NCI-H2107 (cell line): Measurements from ENCODE around the gene RSU1.

Source experiments
- DNase-seq: peaks from one replicate; lab custom pipeline; 2025; lab: John Stamatoyannopoulos, UW

The RSU1 gene

DNA sequence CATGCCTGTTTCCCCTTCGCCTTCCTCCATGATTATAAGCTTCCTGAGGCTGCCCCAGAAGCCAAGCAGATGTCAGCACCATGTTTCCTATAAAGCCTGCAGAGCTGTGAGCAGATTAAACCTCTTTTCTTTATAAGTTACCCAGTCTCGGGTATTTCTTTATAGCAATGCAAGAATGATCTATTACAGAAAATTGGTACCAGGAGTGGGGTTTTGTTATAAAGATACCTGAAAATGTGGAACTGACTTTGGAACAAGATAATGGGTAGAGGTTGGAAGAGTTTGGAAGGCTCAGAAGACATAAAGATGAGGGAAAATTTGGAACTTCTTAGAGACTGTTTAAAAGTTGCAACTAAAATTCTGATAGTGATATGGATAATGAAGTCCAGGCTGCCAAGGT lies 4.8 kb upstream of the RSU1 start:
- DNase-seq: no peak

DNA sequence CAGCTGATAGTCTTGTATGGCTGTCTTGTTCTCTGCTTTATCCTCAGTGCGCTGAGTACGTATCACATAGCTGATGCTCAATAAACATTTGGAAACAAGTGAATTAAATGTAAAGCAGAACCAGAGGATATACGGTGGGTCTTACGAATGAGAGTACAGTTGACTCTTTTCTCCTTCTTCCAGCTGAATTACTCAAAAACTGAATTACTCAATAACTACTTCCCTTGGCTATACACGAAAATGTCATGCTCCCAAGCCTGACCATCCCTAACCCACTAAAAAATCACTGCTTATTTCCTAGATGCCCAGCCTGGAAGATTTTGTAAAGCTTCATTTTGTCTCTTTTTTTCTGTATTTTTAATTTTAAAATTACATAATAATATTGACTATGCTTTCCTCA lies 3.2 kb upstream of the RSU1 start:
- DNase-seq: no peak

DNA sequence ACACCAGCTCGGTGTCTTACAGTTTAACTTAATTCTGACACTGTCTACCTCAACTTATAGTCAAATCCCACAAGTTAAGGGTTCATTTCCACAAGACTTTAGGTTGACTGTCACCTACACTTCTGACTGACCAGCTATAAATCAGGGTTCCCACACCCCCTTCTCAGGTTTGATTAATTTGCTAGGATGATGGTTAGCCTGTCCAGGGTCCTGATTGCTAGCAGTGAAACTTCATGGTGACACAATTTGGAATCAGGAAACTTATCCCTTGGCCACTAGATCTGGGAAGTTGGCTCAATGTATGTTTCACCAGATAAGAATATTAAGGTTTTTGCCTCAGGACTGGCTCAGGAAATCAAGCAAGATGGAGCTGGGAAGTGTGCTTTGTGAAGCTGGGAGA lies 2.8 kb upstream of the RSU1 start:
- DNase-seq: no peak

DNA sequence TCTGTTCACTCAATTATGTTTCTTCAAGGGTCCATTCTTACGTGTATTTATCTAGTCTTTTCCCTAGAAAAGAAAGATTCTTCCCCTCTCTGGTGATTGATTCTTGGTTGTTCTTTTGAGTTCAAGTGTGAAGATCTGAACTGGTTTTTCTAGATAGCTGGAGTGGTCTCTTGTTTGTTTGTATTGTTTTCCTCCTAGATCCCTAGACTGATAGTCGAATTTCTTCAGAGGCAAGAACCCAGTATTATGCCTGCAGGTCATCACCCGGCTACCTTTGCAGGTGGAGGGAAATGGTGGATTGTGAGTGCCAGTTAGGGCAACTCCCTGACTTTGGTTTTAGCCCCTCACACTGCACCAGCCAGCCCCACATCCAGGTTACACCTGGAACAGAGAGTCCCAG lies 2.2 kb upstream of the RSU1 start:
- no peak for DNase-seq

DNA sequence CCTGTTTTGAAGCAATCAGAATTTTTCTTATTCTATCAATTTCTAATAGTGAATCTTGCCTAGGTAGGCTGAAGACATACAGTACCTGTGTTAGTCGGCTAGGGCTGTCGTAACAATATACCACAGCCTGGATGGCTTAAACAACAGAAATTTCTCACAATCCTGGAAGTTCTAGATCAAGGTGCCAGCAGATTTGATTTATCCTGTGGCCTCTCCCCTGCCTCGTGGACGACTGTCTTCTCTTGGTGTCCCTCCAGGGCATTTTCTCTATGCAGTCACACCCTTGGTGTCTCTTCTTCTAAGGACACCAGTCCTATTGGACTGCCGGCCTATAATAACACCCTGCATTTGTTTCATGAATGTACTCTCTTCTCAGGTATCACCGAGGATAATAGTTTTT lies 1.8 kb upstream of the RSU1 start:
- no peak for DNase-seq

DNA sequence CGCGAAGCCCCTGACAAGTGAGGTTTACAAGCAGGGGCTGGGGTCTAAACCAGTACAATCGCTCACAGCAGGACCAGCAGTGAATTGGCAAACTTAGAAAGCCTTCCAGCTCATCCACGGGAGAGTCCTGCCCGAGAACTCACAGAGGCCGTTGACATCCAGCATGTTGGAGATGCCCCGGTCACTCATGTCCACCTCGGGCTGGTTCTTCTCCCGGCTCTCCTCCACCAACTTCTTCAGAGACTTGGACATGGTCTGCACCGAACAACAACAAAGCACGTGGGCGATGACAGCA lies 447 bp downstream of the RSU1 start:
- no peak for DNase-seq

DNA sequence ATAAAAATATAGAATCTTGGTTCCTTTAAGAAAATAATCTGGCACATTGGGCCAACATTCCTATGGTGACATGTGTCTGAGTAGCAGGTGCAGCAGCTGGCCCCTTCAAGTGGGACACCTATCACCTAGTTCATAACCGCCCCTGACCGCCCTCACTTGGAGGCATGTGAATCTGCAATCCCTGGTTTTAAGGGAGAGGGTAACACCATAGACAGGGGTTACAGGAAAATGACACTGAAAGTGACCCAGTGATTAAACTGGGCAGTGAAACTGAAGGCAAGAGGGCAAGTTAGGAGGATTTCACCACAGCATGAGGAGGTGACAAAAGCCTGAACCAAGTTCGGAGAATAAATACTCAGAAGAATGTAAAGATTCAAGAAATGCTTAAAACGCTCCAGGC lies 1.1 kb downstream of the RSU1 start:
- no peak for DNase-seq

DNA sequence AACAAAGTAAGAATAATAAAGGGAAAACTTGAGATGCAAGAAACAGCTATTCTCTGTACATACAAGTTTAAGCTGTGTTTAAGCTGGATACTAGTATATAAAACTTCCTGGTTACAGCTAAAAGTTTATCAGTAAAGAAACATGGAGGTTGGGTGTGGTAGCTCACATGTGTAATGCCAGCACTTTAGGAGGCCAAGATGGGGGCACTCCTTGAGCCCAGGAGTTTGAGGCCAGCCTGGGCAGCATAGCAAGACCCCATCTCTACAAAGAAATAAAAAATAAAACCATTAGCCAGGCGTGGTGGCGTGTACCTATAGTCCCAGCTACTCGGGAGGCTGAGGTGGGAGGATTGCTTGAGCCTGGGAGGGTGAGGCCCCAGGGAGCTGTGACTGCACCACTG lies 3.2 kb downstream of the RSU1 start:
- no peak for DNase-seq

DNA sequence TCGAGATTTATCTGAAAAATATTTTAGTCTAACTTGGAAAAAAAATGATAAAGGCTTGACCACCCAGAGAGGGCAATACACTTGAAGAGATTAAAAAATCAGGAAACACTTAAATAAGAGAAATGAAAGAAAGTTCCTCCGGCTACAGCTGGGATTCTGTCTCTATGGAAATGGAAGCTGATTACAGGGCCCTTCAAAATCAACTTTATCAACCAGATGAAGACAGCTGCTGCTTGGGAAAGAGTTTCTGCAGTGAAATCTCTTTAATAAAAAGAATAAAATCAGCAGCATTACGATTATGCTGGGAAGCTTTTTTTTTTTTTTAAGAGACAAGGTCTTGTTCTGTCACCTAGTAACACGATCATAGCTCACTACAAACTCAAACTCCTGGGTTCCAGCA lies 4.5 kb downstream of the RSU1 start:
- DNase-seq: no peak

DNA sequence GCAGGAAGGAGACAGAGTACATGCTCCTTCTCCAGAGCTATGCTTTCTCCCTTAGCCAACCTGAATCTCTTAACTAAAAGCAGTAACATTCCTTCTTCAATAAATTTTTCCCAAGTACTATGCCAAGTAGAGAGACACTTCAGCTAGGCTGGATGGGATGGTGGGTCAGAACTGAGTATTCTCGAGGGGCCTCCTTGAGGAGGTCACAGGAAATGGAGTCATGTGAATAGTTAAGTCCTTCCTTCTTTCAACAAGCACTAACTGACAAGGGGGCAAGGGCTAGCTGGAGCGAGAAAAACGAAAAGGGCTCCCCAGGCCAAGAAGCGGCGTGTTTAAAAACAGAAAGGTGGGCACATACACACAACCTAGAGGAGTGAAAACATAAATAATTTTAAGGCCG lies 5.5 kb downstream of the RSU1 start:
- DNase-seq: no peak

DNA sequence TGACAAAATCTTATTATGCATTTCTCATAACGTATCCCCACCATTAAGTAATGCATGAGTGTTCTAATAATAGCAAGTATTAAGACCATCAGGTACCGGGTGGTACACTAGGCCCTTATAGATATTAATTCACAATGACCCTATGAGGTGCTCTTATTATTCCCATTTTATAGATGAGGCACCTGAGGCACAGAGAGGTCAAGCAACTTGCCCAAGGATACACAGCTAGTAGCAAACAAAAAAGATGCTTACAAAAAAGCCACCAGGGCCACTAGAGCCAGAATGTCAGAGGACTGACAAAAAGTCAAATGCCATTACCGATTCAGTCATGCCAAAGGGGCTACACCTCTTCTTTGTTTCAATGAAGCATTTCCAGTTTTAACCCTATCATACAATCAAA lies 5.9 kb downstream of the RSU1 start:
- DNase-seq: no peak

DNA sequence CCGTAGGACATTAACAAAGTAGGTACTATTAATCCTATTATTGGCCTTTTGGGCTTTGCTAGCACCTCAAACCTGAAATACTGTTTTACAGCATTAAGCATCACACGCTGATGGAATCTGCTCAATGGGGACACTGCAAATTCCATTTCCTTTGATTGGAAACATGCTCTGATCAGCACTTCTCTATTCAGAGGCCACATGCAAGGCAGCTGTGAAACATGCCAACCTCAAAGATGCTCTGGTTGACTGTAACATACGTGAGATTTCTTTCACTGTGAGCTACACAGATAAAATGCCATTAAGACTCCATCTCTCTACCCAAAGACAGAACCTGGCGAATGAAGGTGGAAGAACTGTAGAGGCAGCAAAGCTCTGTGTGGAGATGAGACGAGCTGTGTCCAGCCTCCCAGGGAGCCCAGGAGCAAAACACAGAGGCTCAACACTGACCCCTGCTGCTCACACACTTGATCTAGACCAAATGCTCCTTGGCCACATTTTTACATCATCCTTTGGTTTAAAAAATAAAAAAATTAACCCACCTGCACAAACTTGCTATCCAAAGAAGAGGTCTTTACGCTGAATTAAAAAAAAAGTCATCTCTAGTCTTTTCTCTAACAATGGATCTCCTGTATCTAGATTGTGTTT lies 8.0 kb downstream of the RSU1 start:
- no peak for DNase-seq

DNA sequence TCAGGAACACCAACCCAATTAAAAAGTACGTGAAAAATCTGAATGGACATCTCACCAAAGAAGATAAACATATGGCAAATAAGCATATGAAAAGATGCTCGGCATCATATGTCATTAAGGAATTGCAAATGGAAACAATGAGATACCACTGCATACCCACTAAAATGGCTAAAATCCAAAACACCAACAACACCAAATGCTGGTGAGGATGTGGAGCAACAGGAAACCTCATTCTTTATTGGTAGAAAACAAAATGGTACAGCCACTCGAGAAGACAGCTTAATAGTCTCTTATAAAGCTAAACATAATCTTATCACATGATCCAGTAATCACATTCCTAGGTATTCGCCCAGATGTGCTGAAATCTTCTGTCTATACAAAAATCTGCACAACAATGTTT lies 13.1 kb downstream of the RSU1 start:
- no peak for DNase-seq

DNA sequence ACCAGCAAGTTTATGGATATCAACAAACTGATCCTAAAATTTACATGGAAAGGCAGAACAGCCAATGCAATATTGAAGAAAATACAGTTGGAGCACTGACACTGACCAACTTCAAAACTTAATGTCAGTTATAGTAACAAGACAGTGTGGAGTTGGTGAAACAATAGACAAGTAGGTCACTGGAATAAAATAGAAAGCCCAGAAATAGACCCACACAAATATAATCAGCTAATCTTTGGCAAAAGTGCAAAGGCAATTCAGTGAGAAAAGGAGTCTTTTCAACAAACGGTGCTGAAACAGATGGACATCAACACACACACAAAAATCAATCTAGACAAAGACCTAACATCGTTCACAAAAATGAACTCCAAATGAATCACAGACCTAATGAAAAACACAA lies 13.8 kb downstream of the RSU1 start:
- DNase-seq: no peak

DNA sequence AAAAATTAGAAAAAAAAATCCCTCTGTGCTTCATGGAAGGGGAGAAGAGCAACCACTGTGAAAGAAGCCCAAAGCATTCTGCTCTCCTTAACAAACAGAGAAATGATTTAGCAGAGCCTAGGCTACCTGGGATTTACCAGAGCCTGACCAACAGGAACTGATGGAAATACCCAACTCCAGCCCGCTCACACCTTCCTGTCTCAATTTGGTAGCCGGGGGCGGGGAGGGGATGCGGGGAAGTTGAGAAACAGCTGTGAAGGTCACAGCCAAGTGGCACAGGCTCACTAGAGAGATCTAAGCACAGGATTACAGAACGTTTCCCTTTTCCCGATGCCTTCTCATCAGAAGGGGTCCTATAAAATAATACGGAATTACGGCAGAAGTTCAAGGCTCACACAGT lies 17.6 kb downstream of the RSU1 start:
- DNase-seq: no peak

DNA sequence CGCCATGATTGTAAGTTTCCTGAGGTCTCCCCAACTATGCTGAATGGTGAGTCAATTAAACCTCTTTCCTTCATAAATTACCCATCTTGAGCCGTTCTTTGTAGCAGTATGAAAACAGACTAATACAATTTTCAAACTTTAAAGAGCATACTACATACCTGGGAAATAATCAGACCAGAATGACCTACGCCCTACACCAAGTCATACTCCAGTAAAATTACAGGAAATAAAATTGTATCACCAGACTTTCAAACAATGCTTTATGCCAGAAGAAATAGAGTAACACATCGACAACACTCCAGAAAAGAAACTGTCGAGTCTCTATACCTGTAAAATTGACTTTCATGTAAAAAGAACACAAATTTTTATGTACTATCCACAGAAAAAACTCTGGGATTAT lies 18.7 kb downstream of the RSU1 start:
- DNase-seq: no peak

DNA sequence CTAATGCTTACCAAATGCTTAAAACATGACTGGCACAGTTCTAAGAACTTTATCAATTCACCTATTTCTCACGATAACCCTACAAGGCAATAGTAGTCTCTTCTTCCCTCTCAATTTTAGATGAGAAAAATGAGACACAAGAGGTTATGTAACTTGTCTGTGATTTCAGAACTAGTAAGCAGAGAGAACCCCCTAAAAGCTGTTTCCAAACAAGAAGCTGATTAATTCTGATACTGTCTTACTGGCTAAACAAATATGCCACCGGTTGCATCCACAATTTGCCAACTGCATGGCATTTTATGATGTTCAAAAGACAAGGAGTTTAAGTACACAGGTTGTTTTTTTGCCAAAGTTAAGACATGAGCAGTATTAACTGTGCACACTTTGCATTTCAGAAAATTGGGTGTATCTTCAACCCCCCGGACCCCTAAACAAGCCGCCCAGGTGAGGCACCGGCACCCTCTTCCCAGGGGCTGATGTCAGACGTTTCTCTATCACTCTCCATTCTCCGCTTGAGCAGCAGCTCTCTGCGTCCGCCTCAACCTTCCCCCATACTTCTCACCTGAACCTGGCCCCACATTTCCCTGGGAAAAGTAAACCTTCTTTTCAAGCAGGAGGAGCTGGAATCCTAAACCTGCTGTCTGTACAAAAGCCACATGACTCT lies 21.7 kb downstream of the RSU1 start:
- no peak for DNase-seq

DNA sequence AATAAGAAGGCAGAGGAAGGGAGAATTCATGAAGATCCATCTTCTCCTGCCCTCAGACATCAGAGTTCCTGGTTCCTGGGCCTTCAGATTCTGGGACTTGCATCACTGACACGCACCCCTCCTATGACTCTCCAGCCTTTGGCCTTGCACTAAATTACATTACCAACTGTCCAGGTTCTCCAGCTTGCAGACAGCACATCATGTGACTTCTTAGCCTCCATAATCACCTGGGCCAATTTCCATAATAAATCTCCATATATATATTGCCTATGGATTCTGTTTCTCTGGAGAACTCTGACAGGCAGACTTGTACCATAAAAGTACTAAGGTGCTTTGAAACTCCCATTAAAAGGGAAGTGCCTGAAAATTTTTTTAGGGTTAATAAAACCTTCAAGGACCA lies 23.2 kb downstream of the RSU1 start:
- DNase-seq: no peak

DNA sequence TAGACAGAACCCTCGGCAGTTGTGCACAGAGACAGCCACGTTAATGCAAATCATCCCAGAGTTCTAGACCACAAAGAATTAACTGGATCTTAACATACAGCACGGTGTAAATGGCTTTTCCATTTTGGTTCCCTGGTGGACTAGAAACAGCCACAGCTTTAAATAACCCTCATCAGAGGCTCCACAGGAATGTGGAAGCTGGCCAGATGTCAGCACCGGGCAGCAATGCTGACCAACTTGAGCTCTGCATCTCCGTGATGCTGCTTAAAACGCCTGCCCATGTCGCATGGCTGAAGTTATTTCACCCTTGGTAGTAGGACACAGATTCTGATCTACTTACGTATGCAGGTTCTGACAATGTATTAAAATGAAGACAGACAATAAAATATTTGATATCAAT lies 24.5 kb downstream of the RSU1 start:
- no peak for DNase-seq

DNA sequence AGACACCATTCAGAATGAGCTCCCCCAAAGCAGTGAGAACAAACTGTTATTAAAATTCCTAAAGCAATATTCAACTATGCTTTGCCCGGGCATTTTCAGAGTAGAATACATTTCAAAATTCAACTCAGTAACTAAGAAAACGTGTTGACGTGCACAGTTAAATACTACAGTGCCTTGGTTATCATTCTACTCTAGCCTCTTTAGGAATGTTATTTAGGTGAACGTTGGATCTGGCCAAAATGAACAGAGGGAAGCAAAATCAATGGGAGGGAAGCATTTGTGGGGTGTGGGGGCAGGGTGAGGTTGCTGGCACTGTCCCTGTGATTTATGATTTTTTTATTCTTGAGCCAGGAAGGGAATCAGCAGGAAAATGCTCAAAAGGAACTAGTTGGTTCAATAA lies 27.5 kb downstream of the RSU1 start:
- DNase-seq: no peak

DNA sequence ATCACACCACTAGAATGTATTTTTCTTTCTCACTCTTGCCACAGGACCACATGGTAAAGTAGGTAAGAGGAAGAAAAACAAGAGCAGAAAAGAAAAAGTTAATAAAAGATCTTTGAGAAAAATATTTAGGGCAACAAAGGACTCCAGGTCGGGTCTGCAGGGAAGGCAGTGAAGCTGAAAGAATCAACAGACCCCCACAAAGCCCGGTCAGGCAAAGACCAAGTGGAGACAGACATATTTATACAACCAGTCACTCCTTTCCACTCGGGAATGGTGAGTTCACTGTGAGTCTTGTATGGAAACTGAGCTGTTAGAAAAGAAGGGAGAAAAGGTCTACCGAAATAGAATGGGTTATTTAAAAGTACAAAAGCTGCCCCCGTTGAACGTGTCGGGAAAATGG lies 28.0 kb downstream of the RSU1 start:
- no peak for DNase-seq

DNA sequence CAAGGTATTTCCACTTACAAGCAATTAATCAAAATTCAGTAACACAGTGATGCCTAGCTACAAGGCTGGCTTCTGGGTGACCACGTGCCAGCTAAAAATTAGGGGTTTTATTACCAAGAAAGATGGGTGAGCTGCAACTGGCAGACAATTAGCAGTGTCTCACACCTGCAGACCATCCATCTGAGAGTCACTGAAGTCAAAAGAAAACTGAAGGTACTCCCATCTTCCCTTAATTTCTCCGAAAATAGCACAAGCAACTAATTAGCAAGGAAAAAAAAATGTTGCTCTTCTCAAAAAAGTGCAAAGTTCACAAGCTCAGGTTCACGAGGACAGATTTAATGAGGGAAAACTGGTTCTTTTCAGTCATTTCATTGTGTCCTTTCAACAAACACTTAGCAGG lies 28.4 kb downstream of the RSU1 start:
- no peak for DNase-seq

DNA sequence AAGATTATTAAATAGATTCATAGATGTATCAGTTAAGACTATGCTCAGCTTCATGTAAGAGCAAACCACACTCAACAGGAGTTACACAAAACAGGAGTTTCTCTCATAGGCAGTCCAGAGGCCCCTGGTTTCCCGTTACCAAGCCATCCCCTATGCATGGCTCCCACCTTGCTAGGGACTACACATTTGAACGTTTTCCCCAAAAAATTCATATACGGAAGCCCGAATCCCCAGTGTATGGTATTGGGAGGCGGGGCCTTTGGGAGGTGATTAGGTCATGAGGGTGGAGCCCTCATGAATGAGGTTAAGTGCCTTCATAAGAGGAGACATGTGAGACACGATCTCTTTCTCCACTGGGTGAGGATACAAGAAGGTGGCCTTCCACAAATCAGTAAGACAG lies 29.1 kb downstream of the RSU1 start:
- no peak for DNase-seq

DNA sequence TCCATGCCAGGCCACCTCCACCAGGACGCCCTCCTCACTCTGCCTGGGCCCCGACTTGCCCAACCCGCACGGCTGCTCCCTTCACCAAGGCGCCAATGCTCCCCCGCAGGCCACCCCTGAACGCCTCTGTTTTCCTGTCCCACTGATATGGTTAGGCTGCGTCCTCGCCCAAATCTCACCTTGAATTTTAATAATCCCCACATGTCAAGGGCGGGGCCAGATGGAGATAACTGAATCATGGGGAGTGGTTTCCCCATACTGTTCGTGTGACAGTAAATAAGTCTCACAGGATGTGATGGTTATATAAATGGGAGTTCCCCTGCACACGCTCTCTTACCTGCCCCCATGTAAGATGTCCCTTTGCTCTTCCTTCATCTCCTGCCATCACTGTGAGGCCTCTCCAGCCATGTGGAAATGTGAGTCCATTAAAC lies 29.8 kb downstream of the RSU1 start:
- no peak for DNase-seq
